Measurements from ENCODE around the gene ADCK1.
"Not testable (repeated sequence)": the region's sequence is repeated elsewhere in the genome, so short reads cannot be mapped to it uniquely, and the experiment has no call there.

GRCh38 chr14:77959686-77960085, 159.8 kb downstream of the ADCK1 start:
- not testable (repeated sequence) for TF ChIP-seq CTCF (IDR thresholded peaks at IDR 0.05; ENCODE audit: poor library complexity, severe bottlenecking); EP300 (conservative IDR thresholded peaks at IDR 0.05; ENCODE audit: poor library complexity, severe bottlenecking)

Data from neural cell (in vitro differentiated cells).